Colon (tissue), 2 donors: ENCODE measurements around the gene CSNK1G1.
"Not testable (repeated sequence)": the region's sequence is repeated elsewhere in the genome, so short reads cannot be mapped to it uniquely, and the experiment has no call there.

Experiments
- FAIRE-seq: peaks from 2 replicates; lab custom pipeline; 2012; peaks lifted over from hg19 to GRCh38; lab: Jason Lieb, UNC
- donor health status: control.
- donor health status: control.

Gene CSNK1G1

GRCh38 chr15:64237677-64238076 is 118.3 kb downstream of the CSNK1G1 start:
- no peak for FAIRE-seq

GRCh38 chr15:64236156-64236894 is 119.6 kb downstream of the CSNK1G1 start:
- FAIRE-seq, result no peak

- FAIRE-seq, result no peak
These were observed 120.4 kb downstream of the CSNK1G1 start for GRCh38 chr15:64235552-64235951.

GRCh38 chr15:64233299-64233698 is 122.7 kb downstream of the CSNK1G1 start:
- FAIRE-seq, result no peak

- no peak for FAIRE-seq
These were observed 123.6 kb downstream of the CSNK1G1 start for GRCh38 chr15:64232400-64232799.

DNA sequence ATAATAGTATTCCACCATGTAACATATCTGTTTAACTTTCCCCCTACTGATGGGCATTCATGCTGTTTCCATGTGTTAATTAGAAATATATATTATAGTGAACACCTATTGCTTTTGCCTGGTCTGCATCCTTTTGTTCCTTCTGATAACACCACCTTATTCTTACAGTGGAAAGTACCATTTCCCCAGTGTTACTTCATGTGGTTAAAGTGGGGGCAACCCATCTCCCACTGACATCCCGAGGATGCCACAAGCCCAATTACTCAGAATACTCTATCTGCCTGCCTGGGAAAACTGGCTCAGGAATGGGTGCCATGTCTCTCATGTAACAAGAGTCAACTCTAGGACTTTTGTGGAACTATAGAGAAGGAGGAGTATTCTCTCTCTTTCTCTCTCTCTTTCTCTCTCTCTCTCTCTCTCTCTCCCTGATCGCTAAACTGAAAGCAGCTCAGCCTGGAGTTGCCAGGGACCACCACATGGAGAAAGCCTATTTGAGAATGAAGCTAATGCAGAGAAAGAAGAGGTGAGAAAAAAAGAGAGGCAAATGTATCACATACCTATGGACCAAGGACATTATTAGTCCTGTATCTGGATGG is 126.7 kb downstream of the CSNK1G1 start:
- FAIRE-seq, result no peak

GRCh38 chr15:64225804-64226203 is 130.2 kb downstream of the CSNK1G1 start:
- FAIRE-seq, result no peak

- FAIRE-seq, result no peak
These were observed 131.5 kb downstream of the CSNK1G1 start for GRCh38 chr15:64224511-64224910.

DNA sequence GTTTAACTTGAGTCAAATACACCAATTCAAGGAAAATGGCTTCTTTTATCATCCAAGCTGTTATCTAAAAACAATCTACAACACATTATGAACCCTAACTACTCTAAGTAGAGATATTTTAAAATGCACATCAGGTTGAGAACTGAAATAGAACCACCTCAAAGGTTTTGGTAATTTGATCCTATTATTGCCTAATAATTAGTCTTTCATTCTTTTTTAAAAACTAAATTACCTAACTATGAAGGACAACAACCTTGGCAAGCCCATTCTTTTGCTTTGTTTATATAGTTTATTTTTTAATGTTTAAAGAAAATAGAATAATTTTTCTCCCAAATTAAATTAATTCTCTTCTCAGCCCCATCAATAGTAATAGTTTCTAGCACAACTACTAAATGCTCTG is 132.1 kb downstream of the CSNK1G1 start:
- no peak for FAIRE-seq

- no peak for FAIRE-seq
These were observed 133.2 kb downstream of the CSNK1G1 start for GRCh38 chr15:64222573-64223366.

- FAIRE-seq, result not testable (repeated sequence)
These were observed 134.1 kb downstream of the CSNK1G1 start for GRCh38 chr15:64221911-64222310.

DNA sequence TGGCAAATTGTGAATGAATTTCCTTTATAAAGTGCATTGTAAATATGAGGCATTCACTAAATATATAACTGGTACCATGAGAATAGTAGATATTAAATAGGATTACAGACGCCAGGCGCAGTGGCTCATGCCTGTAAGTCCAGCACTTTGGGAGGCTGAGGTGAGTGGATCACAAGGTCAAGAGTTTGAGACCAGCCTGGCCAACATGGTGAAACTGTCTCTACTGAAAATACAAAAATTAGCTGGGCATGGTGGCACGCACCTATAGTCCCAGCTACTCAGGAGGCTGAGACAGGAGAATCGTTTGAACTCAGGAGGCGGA is 138.6 kb downstream of the CSNK1G1 start:
- FAIRE-seq, result not testable (repeated sequence)

DNA sequence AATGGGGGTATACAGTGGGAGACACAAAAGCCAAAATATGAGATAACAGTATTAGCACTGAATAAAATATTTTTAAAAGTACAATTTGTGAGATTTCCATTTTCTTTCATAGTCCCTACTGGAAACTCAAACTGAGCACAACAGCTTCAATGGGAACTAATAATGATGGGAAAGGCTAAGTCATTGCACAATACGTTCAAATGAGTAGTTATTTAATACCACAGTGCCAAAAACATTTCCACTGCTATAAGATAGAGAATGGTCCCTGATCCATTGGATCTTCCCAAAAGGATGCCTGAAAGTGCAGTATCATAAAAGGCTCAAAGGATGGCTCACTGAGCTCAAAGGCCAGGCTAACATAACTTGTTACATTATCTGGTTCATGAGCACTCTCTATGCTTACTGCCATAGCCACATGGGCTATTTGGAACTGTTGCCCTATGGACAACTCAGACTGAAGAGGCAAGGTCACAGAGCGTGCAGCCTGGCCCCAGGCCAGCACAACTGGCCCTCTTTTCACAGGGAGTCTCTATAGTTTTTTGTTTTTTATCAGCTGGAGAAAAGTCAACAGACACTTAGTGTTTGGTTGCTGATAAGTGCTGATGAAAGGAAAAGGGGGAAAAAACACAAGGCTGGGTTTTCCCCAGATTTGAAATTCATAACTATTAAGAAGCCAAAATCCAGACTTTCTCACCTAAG is 139.1 kb downstream of the CSNK1G1 start:
- FAIRE-seq, result no peak

DNA sequence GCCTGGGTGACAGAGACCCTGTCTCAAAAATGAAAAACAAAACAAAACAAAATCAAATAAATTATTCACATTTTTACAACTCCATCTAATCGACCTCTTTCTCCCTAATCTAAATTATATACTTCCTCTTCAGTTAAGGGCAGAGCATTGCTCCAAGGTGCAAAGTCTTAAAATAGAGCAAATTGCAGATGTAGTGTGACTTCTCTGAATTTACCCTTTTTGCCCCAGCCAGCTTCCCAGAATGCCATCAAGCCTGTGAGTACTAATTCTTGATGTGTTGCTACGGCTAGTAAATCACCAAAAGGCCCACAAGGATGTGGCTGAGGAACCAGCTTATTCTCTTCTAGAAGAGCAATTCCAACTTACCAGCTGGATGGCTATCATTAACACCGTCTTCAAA is 139.8 kb downstream of the CSNK1G1 start:
- FAIRE-seq, result no peak

GRCh38 chr15:64213646-64214045 is 142.3 kb downstream of the CSNK1G1 start:
- no peak for FAIRE-seq

DNA sequence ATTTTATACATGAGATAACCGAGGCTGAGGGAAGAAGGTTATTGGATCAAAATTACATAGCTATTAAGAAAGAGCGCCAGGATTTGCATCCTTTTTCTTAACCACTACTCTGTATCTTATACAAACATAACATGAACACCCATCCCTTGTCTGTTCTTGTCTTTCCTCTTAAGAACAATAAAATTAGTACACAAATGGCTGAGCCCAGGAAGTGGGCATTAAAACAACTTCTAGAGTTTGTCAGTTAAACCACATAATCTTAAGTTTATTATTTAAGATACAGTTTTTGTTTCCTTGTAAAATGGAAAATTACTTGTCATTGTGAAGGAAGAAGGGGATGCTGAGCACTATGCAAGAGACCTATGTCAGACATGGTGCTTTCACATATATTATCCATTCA is 144.3 kb downstream of the CSNK1G1 start:
- no peak for FAIRE-seq

DNA sequence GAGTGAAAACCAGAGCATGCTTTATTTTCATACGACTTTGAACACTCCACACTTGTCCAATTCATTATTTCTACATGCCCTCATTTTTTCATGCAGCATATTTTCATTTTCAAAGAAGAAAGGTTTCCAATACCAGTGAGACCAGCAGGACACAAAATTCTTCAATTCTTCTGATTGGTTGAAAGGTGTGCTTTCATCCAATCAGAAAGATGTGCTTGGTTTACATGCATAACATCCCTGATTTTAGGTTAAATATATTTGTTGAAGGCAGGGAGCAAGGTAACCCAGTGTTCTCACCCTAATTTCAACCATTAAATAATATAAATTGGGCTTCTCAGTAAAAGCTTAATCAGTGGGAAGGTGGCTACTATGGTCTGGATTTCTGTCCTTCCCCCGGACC is 145.6 kb downstream of the CSNK1G1 start:
- FAIRE-seq, result no peak

GRCh38 chr15:64209680-64210334 is 146.2 kb downstream of the CSNK1G1 start:
- no peak for FAIRE-seq

DNA sequence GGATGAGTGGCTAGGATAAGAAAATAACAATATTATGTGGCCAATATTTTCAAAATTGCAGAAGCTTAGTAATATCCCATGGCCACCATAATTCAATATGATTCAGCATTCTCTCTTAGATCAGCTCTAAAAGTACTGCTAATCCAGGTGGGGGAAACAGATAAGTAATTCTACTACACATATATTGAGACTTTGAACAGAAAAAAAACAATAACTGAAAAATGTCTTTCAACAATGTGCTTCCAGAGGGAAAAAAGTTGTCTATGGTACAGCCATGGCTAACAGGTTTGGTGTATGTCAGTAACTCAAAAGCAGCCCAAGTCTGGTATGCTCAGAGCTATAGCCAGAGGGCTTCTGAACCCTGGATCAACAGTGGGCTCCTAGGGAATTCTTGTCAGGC is 150.8 kb downstream of the CSNK1G1 start:
- FAIRE-seq, result no peak

- FAIRE-seq, result no peak
These were observed 158.5 kb downstream of the CSNK1G1 start for GRCh38 chr15:64197425-64197824.

DNA sequence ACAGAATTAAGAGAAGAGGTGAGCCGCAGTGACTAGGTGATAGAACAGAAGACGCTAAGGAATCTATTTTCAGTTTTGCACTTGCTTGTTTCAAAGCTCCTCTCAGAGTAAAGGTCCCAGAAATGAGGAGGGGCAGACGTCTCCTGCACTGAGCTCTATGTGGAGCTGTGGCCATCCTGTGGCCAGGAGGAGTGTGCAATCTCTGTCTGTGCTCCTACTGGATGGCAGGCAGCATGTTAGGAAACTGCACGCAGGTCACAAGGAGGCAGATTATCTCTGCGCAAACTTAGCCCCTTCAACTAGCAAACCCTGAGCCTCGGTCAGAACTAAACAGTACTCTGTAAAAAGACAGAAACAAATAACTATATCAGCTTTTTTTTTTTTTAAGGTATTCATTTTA is 162.0 kb downstream of the CSNK1G1 start:
- FAIRE-seq, result no peak
